ENCODE measurements around the gene TANC1. TPM values are rescaled to one million over a fixed set of nuclear protein-coding genes. Genes with fewer than 3 reads are reported as not detected.

TANC1 gene
- total RNA-seq, 1 experiment from 2014 or later, result not detected

DNA sequence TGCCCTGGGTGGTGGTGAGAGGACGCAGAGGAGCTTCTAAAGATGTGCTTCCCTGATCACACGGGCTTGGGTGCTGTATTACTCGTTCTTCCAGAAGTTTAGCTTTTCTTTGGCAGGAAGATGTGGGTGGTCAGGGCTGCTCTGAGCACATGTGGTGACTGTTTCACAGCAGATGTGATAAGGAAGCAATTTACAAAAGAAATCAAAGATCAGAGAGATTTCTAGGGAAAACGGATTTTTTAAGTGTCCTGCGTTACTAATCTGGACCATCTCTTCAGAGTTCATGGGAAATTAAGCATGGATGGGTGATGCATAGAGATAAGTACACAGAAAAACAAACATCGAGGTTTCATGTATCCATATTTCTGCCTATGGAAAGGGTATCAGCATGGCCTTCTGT is 218.7 kb downstream of the TANC1 start:
- Histone ChIP-seq H3K4me3 (ENCODE audit: low read length) (no peak overlapping the region), H3K79me2 (ENCODE audit: low read length) (no peaks in the 10 kb centered on the region), H4K20me1 (ENCODE audit: insufficient read depth, low read depth, low read length) (no peaks in the 10 kb centered on the region), H3K27ac (ENCODE audit: low read length) (no peak overlapping the region), H3K9me2 (replicated peaks; ENCODE audit: insufficient read depth, low read length) (no peaks in the 10 kb centered on the region), H2AFZ (ENCODE audit: low read length) (no peak overlapping the region), H3K27me3 (ENCODE audit: low read length) (no peaks in the 10 kb centered on the region), H3K4me1 (ENCODE audit: low read length) (no peaks in the 10 kb centered on the region), H3K9ac (ENCODE audit: low read length) (no peak overlapping the region), H3K36me3 (ENCODE audit: insufficient read depth, low read length) (no peaks in the 10 kb centered on the region), H3K4me2 (ENCODE audit: low read depth, low read length, poor library complexity, severe bottlenecking) (no peak overlapping the region), H3K9me3 (ENCODE audit: low read length) (no peaks in the 10 kb centered on the region)
- DNase-seq, result no peak

DNA sequence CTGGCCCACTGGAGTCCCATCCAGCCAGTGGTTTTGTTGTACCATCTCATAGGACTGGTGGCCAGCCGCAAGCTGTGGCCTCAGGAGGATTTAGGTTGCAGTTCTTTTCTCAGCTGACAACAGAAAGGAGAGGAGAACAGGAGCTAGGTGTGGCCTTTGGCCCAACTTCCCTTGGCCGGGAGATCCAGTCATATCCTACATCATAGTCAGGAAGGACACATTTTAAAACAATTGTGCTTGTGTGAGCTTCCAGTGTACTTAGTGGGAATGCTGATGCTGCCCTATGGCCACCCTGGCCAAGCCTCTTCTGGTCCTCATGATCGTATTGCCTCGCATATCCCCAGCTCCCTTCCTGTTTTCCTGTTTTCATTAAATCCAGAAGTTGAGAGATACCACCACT is 220.0 kb downstream of the TANC1 start:
- Histone ChIP-seq H3K4me3 (ENCODE audit: low read length) (no peak overlapping the region), H3K27ac (ENCODE audit: low read length) (no peak overlapping the region), H3K9me3 (ENCODE audit: low read length) (no peaks in the 10 kb centered on the region), H3K4me1 (ENCODE audit: low read length) (no peaks in the 10 kb centered on the region), H2AFZ (ENCODE audit: low read length) (no peak overlapping the region), H4K20me1 (ENCODE audit: insufficient read depth, low read depth, low read length) (no peaks in the 10 kb centered on the region), H3K79me2 (ENCODE audit: low read length) (no peaks in the 10 kb centered on the region), H3K4me2 (ENCODE audit: low read depth, low read length, poor library complexity, severe bottlenecking) (no peak overlapping the region), H3K27me3 (ENCODE audit: low read length) (no peaks in the 10 kb centered on the region), H3K9me2 (replicated peaks; ENCODE audit: insufficient read depth, low read length) (no peaks in the 10 kb centered on the region), H3K9ac (ENCODE audit: low read length) (no peak overlapping the region), H3K36me3 (ENCODE audit: insufficient read depth, low read length) (no peaks in the 10 kb centered on the region)
- no peak for DNase-seq

DNA sequence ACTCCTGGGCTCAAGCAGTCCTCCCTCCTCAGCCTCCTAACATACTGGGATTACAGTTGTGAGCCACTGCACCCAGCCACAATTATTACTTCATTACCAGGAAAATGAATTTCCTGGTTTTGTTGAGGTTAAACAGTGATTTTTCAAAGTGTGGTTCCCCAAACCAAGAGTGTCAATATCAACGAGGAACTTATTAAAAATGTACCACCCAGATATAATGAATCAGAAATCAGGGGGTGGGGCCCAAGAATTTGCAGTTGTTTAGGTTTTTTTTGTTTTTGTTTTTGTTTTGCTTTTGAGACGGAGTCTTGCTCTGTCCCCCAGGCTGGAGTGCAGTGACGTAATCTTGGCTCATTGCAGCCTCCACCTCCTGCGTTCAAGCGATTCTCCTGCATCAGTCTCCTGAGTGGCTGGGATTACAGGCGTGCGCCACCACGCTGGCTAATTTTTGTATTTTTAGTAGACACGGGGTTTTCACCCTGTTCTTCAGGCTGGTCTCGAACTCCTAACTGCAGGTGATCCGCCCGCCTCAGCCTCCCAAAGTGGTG is 224.0 kb downstream of the TANC1 start:
- Histone ChIP-seq H3K36me3 (ENCODE audit: insufficient read depth, low read length) (no peaks in the 10 kb centered on the region), H3K9ac (ENCODE audit: low read length) (no peak overlapping the region), H3K9me2 (replicated peaks; ENCODE audit: insufficient read depth, low read length) (no peaks in the 10 kb centered on the region), H3K27ac (ENCODE audit: low read length) (no peak overlapping the region), H2AFZ (ENCODE audit: low read length) (no peak overlapping the region), H3K9me3 (ENCODE audit: low read length) (no peaks in the 10 kb centered on the region), H3K79me2 (ENCODE audit: low read length) (no peaks in the 10 kb centered on the region), H4K20me1 (ENCODE audit: insufficient read depth, low read depth, low read length) (no peaks in the 10 kb centered on the region), H3K4me3 (ENCODE audit: low read length) (no peak overlapping the region), H3K4me2 (ENCODE audit: low read depth, low read length, poor library complexity, severe bottlenecking) (no peak overlapping the region), H3K4me1 (ENCODE audit: low read length) (no peaks in the 10 kb centered on the region), H3K27me3 (ENCODE audit: low read length) (no peaks in the 10 kb centered on the region)
- no peak for DNase-seq

DNA sequence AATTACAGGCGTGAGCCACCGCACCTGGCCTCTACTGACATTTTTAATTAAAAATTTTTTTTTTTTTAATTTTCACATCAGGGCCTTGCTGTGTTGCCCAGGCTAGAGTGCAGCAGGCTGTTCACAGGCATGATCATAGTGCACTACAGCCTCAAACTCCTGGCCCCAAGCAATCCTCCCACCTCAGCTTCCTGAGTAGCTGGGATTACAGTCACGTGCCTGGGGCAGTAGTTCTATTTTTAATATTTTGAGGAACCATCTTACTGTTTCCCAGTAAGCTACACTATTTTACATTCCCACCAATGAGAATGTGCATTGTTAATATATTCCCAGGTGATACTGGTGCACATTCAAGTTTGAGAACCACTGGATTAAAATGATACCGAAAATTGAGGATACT is 225.4 kb downstream of the TANC1 start:
- Histone ChIP-seq H3K9ac (ENCODE audit: low read length) (no peak overlapping the region), H3K9me3 (ENCODE audit: low read length) (no peaks in the 10 kb centered on the region), H3K36me3 (ENCODE audit: insufficient read depth, low read length) (no peaks in the 10 kb centered on the region), H3K27me3 (ENCODE audit: low read length) (no peaks in the 10 kb centered on the region), H3K27ac (ENCODE audit: low read length) (no peak overlapping the region), H4K20me1 (ENCODE audit: insufficient read depth, low read depth, low read length) (no peaks in the 10 kb centered on the region), H3K4me3 (ENCODE audit: low read length) (no peak overlapping the region), H3K79me2 (ENCODE audit: low read length) (no peaks in the 10 kb centered on the region), H2AFZ (ENCODE audit: low read length) (no peak overlapping the region), H3K4me2 (ENCODE audit: low read depth, low read length, poor library complexity, severe bottlenecking) (no peak overlapping the region), H3K9me2 (replicated peaks; ENCODE audit: insufficient read depth, low read length) (no peaks in the 10 kb centered on the region), H3K4me1 (ENCODE audit: low read length) (no peaks in the 10 kb centered on the region)
- DNase-seq, result no peak

DNA sequence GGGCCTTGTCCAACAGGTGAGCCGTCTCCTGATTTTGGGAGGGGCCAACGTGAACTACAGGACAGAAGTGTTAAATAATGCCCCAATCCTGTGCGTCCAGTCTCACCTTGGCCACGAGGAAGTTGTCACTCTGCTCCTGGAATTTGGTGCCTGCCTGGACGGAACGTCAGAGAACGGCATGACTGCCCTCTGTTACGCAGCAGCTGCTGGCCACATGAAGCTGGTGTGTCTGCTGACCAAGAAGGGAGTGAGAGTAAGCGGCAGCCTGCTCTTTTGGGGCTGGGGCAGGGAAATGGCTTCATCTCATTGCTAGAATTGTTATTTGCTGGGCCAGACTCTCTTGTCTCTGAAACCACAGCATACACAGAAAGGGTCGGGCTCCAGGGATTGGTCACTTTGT is 225.8 kb downstream of the TANC1 start:
- Histone ChIP-seq H3K27me3 (ENCODE audit: low read length) (no peaks in the 10 kb centered on the region), H3K4me1 (ENCODE audit: low read length) (no peaks in the 10 kb centered on the region), H2AFZ (ENCODE audit: low read length) (no peak overlapping the region), H3K36me3 (ENCODE audit: insufficient read depth, low read length) (no peaks in the 10 kb centered on the region), H3K9me2 (replicated peaks; ENCODE audit: insufficient read depth, low read length) (no peaks in the 10 kb centered on the region), H3K4me3 (ENCODE audit: low read length) (no peak overlapping the region), H3K9ac (ENCODE audit: low read length) (no peak overlapping the region), H3K9me3 (ENCODE audit: low read length) (no peaks in the 10 kb centered on the region), H3K4me2 (ENCODE audit: low read depth, low read length, poor library complexity, severe bottlenecking) (no peak overlapping the region), H3K27ac (ENCODE audit: low read length) (no peak overlapping the region), H4K20me1 (ENCODE audit: insufficient read depth, low read depth, low read length) (no peaks in the 10 kb centered on the region), H3K79me2 (ENCODE audit: low read length) (no peaks in the 10 kb centered on the region)
- no peak for DNase-seq

DNA sequence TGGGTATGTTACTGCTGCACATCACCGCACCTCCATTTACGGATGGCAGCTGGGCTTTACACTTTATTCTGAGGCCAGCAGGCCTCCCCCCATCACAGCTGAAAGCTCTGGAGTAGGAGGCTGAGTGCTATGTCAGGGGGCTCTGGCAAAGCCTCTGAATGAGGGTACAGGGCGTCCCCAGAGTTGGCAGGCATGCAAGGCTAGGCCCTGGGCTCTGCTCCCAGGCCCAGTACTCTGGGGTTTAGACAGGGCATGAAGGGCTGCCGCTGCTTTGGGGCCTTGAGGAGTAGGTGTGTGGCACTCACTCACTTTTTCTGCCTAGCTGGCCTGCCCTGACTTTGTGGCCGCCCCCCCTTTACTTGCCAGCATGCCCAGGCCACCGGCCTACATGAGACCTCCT is 227.3 kb downstream of the TANC1 start:
- no peak overlapping the region for H3K27ac ChIP-seq (ENCODE audit: low read length)
- no peak overlapping the region for H3K4me2 ChIP-seq (ENCODE audit: low read depth, low read length, poor library complexity, severe bottlenecking)
- no peak overlapping the region for H3K9ac ChIP-seq (ENCODE audit: low read length)
- no peaks in the 10 kb centered on the region for H3K9me2 ChIP-seq (replicated peaks; ENCODE audit: insufficient read depth, low read length)
- no peak overlapping the region for H3K4me3 ChIP-seq (ENCODE audit: low read length)
- H3K27me3 ChIP-seq (ENCODE audit: low read length), result no peaks in the 10 kb centered on the region
- no peaks in the 10 kb centered on the region for H3K4me1 ChIP-seq (ENCODE audit: low read length)
- H3K36me3 ChIP-seq (ENCODE audit: insufficient read depth, low read length), result no peaks in the 10 kb centered on the region
- no peaks in the 10 kb centered on the region for H4K20me1 ChIP-seq (ENCODE audit: insufficient read depth, low read depth, low read length)
- DNase-seq, result no peak
- H3K79me2 ChIP-seq (ENCODE audit: low read length), result no peaks in the 10 kb centered on the region
- no peaks in the 10 kb centered on the region for H3K9me3 ChIP-seq (ENCODE audit: low read length)
- no peak overlapping the region for H2AFZ ChIP-seq (ENCODE audit: low read length)

DNA sequence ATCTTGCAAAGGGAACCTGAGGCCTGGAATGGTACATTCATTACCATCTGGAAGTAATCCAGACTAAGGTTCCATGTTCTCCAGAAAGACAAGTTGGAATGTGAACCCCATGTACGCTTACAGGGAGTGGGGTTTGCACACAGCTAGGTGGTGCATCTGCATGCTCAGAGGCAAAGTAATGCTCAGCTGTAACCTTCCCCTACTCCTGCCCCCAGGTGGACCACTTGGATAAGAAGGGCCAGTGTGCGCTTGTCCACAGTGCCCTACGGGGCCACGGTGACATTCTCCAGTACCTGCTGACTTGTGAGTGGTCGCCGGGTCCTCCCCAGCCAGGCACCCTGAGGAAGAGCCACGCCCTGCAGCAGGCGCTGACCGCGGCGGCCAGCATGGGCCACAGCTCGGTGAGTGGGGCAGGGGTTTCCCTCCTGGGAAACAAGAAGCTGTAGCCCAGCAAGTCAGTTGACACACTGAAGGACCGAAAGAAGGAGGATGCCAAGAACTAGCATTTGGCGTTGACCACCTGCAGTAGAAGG is 228.0 kb downstream of the TANC1 start:
- H3K27ac ChIP-seq (ENCODE audit: low read length), result no peak overlapping the region
- no peaks in the 10 kb centered on the region for H3K9me3 ChIP-seq (ENCODE audit: low read length)
- H3K9me2 ChIP-seq (replicated peaks; ENCODE audit: insufficient read depth, low read length), result no peaks in the 10 kb centered on the region
- H3K79me2 ChIP-seq (ENCODE audit: low read length), result no peaks in the 10 kb centered on the region
- H4K20me1 ChIP-seq (ENCODE audit: insufficient read depth, low read depth, low read length), result no peaks in the 10 kb centered on the region
- DNase-seq, result no peak
- no peak overlapping the region for H3K4me3 ChIP-seq (ENCODE audit: low read length)
- no peaks in the 10 kb centered on the region for H3K4me1 ChIP-seq (ENCODE audit: low read length)
- H3K27me3 ChIP-seq (ENCODE audit: low read length), result no peaks in the 10 kb centered on the region
- no peak overlapping the region for H3K9ac ChIP-seq (ENCODE audit: low read length)
- no peaks in the 10 kb centered on the region for H3K36me3 ChIP-seq (ENCODE audit: insufficient read depth, low read length)
- H3K4me2 ChIP-seq (ENCODE audit: low read depth, low read length, poor library complexity, severe bottlenecking), result no peak overlapping the region
- no peak overlapping the region for H2AFZ ChIP-seq (ENCODE audit: low read length)

DNA sequence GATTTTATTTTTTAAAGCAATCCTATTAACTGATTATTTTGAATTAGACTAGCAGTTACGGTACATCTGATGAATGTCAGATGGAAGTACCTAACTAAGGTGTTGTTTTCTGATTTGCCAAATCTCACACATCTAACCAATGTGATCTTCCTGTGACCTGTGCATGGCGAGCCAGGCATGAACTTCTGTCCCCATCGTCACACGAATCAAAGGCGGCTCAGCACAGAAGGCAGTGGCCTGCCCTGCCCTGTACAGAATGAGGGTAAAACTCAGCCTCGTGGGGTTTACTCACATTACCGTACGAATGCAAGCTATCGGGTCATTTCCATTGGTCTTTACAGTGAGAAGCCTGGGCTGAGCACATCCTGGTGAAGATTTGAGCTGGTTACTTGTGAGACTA is 230.8 kb downstream of the TANC1 start:
- Histone ChIP-seq H3K27ac (ENCODE audit: low read length) (no peak overlapping the region), H3K9me3 (ENCODE audit: low read length) (no peaks in the 10 kb centered on the region), H3K9ac (ENCODE audit: low read length) (no peak overlapping the region), H3K4me3 (ENCODE audit: low read length) (no peak overlapping the region), H3K27me3 (ENCODE audit: low read length) (no peaks in the 10 kb centered on the region), H3K4me1 (ENCODE audit: low read length) (no peaks in the 10 kb centered on the region), H3K9me2 (replicated peaks; ENCODE audit: insufficient read depth, low read length) (no peaks in the 10 kb centered on the region), H3K4me2 (ENCODE audit: low read depth, low read length, poor library complexity, severe bottlenecking) (no peak overlapping the region), H4K20me1 (ENCODE audit: insufficient read depth, low read depth, low read length) (no peaks in the 10 kb centered on the region), H3K79me2 (ENCODE audit: low read length) (no peaks in the 10 kb centered on the region), H3K36me3 (ENCODE audit: insufficient read depth, low read length) (no peaks in the 10 kb centered on the region), H2AFZ (ENCODE audit: low read length) (no peak overlapping the region)
- no peak for DNase-seq
